AG10803 (cell line): ENCODE measurements around the gene GNB1L.

Experiments used
- DNase-seq: peaks from one replicate; pipeline ENCODE4 v3.0.0; 2010; ENCODE audit warnings: low read depth
- H3K4me3 ChIP-seq: 2 replicates; pipeline ENCODE4 v1.5.1; 2011; ENCODE audit warnings: mild to moderate bottlenecking, low read length, control low read depth
- CTCF ChIP-seq: conservative IDR thresholded peaks from 2 replicates; pipeline ENCODE4 v1.5.1; 2011; ENCODE audit warnings: mild to moderate bottlenecking, low read length, control low read depth, inconsistent platforms

The GNB1L gene

GRCh38 chr22:19873960-19874306 is 19.3 kb upstream of the GNB1L start:
- DNase-seq = no peak
- H3K4me3 ChIP-seq = no peak overlapping the region
- TF ChIP-seq CTCF = no peak

GRCh38 chr22:19873138-19873959 is 18.7 kb upstream of the GNB1L start:
- no peak for DNase-seq
- H3K4me3 ChIP-seq = no peak overlapping the region
- TF ChIP-seq CTCF = no peak

- H3K4me3 ChIP-seq = no peak overlapping the region
- DNase-seq = no peak
- no peak for TF ChIP-seq CTCF
Measured at GRCh38 chr22:19872779-19873137, 18.1 kb upstream of the GNB1L start.

GRCh38 chr22:19871845-19872778 is 17.4 kb upstream of the GNB1L start:
- TF ChIP-seq CTCF = no peak

GRCh38 chr22:19871023-19871844 is 16.6 kb upstream of the GNB1L start:
- TF ChIP-seq CTCF = no peak
- no peak overlapping the region for H3K4me3 ChIP-seq
- DNase-seq = no peak

More at GRCh38 chr22:19871845-19872778, 17.4 kb upstream of the GNB1L start:
- H3K4me3 ChIP-seq = no peak overlapping the region
- no peak for DNase-seq

GRCh38 chr22:19870153-19871022 is 15.7 kb upstream of the GNB1L start:
- DNase-seq = no peak
- no peak overlapping the region for H3K4me3 ChIP-seq
- no peak for TF ChIP-seq CTCF
